ENCODE measurements around the gene COX11.

COX11 gene

DNA sequence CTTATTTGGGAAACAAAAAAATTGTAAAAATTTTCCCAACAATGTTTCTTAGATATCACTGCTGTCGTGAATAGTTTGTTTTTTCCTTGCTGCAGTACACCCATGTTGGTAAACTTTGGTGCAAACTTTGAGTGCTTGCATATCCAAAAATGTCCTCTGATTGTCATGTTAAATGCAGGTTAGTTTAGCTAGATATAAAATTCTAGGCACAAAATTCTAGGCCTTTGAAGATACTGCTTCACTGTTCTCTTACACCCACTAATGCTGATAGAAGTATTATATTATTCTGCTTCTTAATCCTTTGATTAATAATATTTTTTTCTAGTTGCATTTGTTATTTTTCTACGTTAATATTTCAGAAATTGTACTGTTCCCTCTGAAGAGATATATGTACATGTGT, 51.7 kb downstream of the COX11 start:
- TF ChIP-seq, protein P1, sequence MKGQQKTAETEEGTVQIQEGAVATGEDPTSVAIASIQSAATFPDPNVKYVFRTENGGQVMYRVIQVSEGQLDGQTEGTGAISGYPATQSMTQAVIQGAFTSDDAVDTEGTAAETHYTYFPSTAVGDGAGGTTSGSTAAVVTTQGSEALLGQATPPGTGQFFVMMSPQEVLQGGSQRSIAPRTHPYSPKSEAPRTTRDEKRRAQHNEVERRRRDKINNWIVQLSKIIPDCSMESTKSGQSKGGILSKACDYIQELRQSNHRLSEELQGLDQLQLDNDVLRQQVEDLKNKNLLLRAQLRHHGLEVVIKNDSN (IDR thresholded peaks at IDR 0.05) = no peak
- TF ChIP-seq YY1 (IDR thresholded peaks at IDR 0.05; ENCODE audit: low read depth) = no peak
- TF ChIP-seq TCF12 (IDR thresholded peaks at IDR 0.05; ENCODE audit: low read depth) = no peak
- no peak for TF ChIP-seq RAD21 (IDR thresholded peaks at IDR 0.05; ENCODE audit: low read depth)
- no peak for TF ChIP-seq CREB1 (IDR thresholded peaks at IDR 0.05; ENCODE audit: low read depth)
- TF ChIP-seq EP300 (IDR thresholded peaks at IDR 0.05; ENCODE audit: borderline replicate concordance) = no peak

Data from Ishikawa (cell line).